Fibroblast of lung (primary cell): ENCODE measurements around the gene OR11A1. TPM values are rescaled to one million over a fixed set of nuclear protein-coding genes. Genes with fewer than 3 reads are reported as not detected.

Experiments used
- DNase-seq, 2 donors: peaks; one replicate each; pipeline versions ENCODE4 v3.0.0 to v3.0.0-alpha.2; 2010; ENCODE audit warnings: low read depth in 2 of 2
- H2AFZ ChIP-seq: 2 replicates; pipeline ENCODE4 v1.5.1; 2012; ENCODE audit warnings: low read length, control low read depth, inconsistent platforms
- H3K27ac ChIP-seq: 2 replicates; pipeline ENCODE4 v1.5.1; 2011; ENCODE audit warnings: low read length, control low read depth; ENCODE audit not compliant: insufficient read depth
- H3K27me3 ChIP-seq: 2 replicates; pipeline ENCODE4 v1.5.1; 2011; ENCODE audit warnings: mild to moderate bottlenecking, low read length; ENCODE audit not compliant: control insufficient read depth, insufficient read depth
- H3K36me3 ChIP-seq: 2 replicates; pipeline ENCODE4 v1.5.1; 2011; ENCODE audit warnings: low read length; ENCODE audit not compliant: control insufficient read depth, insufficient read depth
- H3K4me1 ChIP-seq: 2 replicates; pipeline ENCODE4 v1.5.1; 2011; ENCODE audit warnings: low read length; ENCODE audit not compliant: control insufficient read depth, insufficient read depth; ENCODE audit errors: extremely low read depth
- H3K4me2 ChIP-seq: 2 replicates; pipeline ENCODE4 v1.5.1; 2011; ENCODE audit warnings: low read length, control low read depth; ENCODE audit not compliant: insufficient read depth; ENCODE audit errors: extremely low read depth
- H3K4me3 ChIP-seq, 4 experiments: fragments of 200-600 bp in 1 of 4; sonication (generic) in 1 of 4; replicated peaks in 1 of 4; 2 replicates each; pipeline ENCODE4 v1.5.1; 2011 to 2016; ENCODE audit warnings: low read length in 4 of 4, low read depth in 3 of 4, mild to moderate bottlenecking in 3 of 4, control low read depth in 2 of 4, inconsistent platforms in 1 of 4, mixed read lengths in 1 of 4; ENCODE audit not compliant: insufficient read depth in 1 of 4; ENCODE audit errors: control extremely low read depth in 1 of 4
- H3K79me2 ChIP-seq: 2 replicates; pipeline ENCODE4 v1.5.1; 2012; ENCODE audit warnings: mild to moderate bottlenecking, low read length, inconsistent platforms; ENCODE audit not compliant: control insufficient read depth, insufficient read depth
- H3K9ac ChIP-seq: 2 replicates; pipeline ENCODE4 v1.5.1; 2011; ENCODE audit warnings: mild to moderate bottlenecking, low read length, control low read depth; ENCODE audit not compliant: insufficient read depth
- H3K9me3 ChIP-seq: 2 replicates; pipeline ENCODE4 v1.5.1; 2012; ENCODE audit warnings: low read depth, low read length; ENCODE audit not compliant: control insufficient read depth, insufficient read depth
- H4K20me1 ChIP-seq: 2 replicates; pipeline ENCODE4 v1.5.1; 2011; ENCODE audit warnings: low read length; ENCODE audit not compliant: control insufficient read depth, insufficient read depth; ENCODE audit errors: extremely low read depth
- CTCF ChIP-seq, 2 donors: IDR thresholded peaks in 1 of 2; conservative IDR thresholded peaks in 1 of 2; 1 replicate in 1 of 2; 2 replicates in 1 of 2; pipeline ENCODE4 v1.5.1; 2011 to 2012; ENCODE audit warnings: low read length in 2 of 2, control low read depth in 1 of 2, inconsistent platforms in 1 of 2, low read depth in 1 of 2, mild to moderate bottlenecking in 1 of 2
- EZH2 ChIP-seq: IDR thresholded peaks from 2 replicates; pipeline ENCODE4 v1.5.1; 2012; ENCODE audit warnings: low read length, control low read depth, mild to moderate bottlenecking; ENCODE audit errors: missing control alignments
- polyA plus RNA-seq, 2 donors: library from polyadenylated mRNA; depleted of rRNA in 1 of 2; stranded (reverse) in 1 of 2; unstranded in 1 of 2; fragments of >200 nt; gene quantifications; 2 replicates each; pipeline ENCODE4 v1.2.1, GENCODE V29; 2011 to 2012; ENCODE audit warnings: missing spikeins in 1 of 2
- total RNA-seq: library from RNA; depleted of rRNA; stranded (reverse); fragments of >200 nt; gene quantifications from 2 replicates; pipeline ENCODE4 v1.2.1, GENCODE V29; 2014

OR11A1 gene
- total and polyA plus RNA-seq, 2 donors (not counting 1 experiment from before 2014, with no cell fraction given) = not detected

- H3K4me1 ChIP-seq = no peaks in the 10 kb centered on the region
- no peaks in the 10 kb centered on the region for H3K79me2 ChIP-seq
- no peaks in the 10 kb centered on the region for H3K27me3 ChIP-seq
Measured at GRCh38 chr6:29493261-29493660, 36.4 kb upstream of the OR11A1 start.

GRCh38 chr6:29491574-29491973 is 34.7 kb upstream of the OR11A1 start:
- Histone ChIP-seq H3K27me3 (no peaks in the 10 kb centered on the region), H4K20me1 (no peaks in the 10 kb centered on the region), H3K79me2 (no peaks in the 10 kb centered on the region), H3K4me2 (no peak overlapping the region), H3K4me3 (no peak overlapping the region), H3K4me1 (no peaks in the 10 kb centered on the region), H2AFZ (no peak overlapping the region), H3K9ac (no peak overlapping the region), H3K9me3 (no peaks in the 10 kb centered on the region), H3K27ac (no peak overlapping the region), H3K36me3 (no peaks in the 10 kb centered on the region)
- TF ChIP-seq EZH2 (no peak), CTCF (conservative IDR thresholded peaks at IDR 0.05 in 1 of 2, IDR thresholded peaks at IDR 0.05 in 1 of 2; ENCODE audit: low read depth in 1 of 2, low read length in 2 of 2) (no peak)
- DNase-seq = no peak

More at GRCh38 chr6:29493261-29493660, 36.4 kb upstream of the OR11A1 start:
- Histone ChIP-seq H3K9me3 (no peaks in the 10 kb centered on the region), H3K9ac (no peak overlapping the region), H3K27ac (no peak overlapping the region), H4K20me1 (no peaks in the 10 kb centered on the region), H3K4me2 (no peak overlapping the region), H2AFZ (no peak overlapping the region), H3K4me3 (no peak overlapping the region), H3K36me3 (no peaks in the 10 kb centered on the region)
- DNase-seq = no peak
- TF ChIP-seq CTCF (conservative IDR thresholded peaks at IDR 0.05 in 1 of 2, IDR thresholded peaks at IDR 0.05 in 1 of 2; ENCODE audit: low read depth in 1 of 2, low read length in 2 of 2) (no peak), EZH2 (no peak)

- Histone ChIP-seq H3K79me2 (no peaks in the 10 kb centered on the region), H3K9ac (no peak overlapping the region), H4K20me1 (no peaks in the 10 kb centered on the region), H3K27me3 (no peaks in the 10 kb centered on the region), H3K27ac (no peak overlapping the region), H3K9me3 (no peaks in the 10 kb centered on the region), H2AFZ (no peak overlapping the region), H3K4me1 (no peaks in the 10 kb centered on the region), H3K36me3 (no peaks in the 10 kb centered on the region), H3K4me3 (no peak overlapping the region), H3K4me2 (no peak overlapping the region)
- TF ChIP-seq EZH2 (no peak), CTCF (conservative IDR thresholded peaks at IDR 0.05 in 1 of 2, IDR thresholded peaks at IDR 0.05 in 1 of 2; ENCODE audit: low read depth in 1 of 2, low read length in 2 of 2) (no peak)
- DNase-seq = no peak
Measured at GRCh38 chr6:29490552-29490951, 33.7 kb upstream of the OR11A1 start.
